GM08714 (cell line): ENCODE data around the gene WNT5B.

Experiments
- H3K4me3 ChIP-seq: fragments of 200-500 bp; sonication (Bioruptor generic); 2 replicates; pipeline ENCODE4 v1.5.1; 2014; ENCODE audit warnings: mild to moderate bottlenecking, low read length, inconsistent platforms
- ZNF274 ChIP-seq: IDR thresholded peaks from 2 replicates; pipeline ENCODE4 v1.6.1; 2012; ENCODE audit warnings: mild to moderate bottlenecking, low read depth, low read length

The WNT5B gene

GRCh38 chr12:1628666-1629337, at the start of gene WNT5B:
Gene WNT5B (plus strand): TSS chr12:1629231. CDS start chr12:1631355, 2,124 bp downstream.
- no peak for TF ChIP-seq ZNF274
- H3K4me3 ChIP-seq, result peak within 1 kb of the TSS; percentile 23; the same call in 1 of the 2 replicates

DNA sequence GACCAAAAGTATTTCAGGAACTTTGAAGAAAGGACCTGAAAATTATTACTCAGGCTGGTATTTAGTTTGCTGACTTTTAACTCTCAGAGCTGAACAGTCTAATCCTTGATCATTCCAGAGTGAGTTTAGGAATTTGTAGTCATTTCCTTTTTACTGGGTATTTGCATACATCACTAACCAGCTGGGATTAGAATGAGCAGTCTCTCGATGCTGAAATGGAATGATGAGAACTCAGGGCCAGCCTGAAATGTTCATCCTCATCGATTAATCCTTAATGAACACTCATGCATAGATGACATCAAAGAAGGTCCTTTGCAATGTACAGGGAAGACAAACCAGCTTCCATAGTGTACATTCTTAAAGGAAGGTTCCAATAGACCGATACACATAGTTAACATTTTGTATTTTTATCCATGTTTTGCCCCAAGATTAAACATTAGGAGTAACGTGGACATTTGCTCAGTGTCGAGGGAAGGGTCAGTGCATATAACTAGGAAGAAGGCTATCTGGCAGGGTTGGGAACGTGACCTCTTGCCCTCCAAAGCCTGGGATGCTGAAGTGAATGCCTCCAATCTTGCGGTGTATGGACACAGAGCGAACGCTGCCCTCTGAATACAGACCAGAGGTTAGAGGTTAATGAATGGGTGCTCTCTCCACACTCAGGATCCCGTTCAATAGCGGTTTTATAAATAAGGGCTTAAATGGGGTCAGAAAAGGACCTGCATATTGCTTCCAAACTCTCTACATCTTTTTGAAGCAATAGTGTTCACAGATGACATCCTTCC, 49.2 kb upstream of the WNT5B start:
- no peak overlapping the region for H3K4me3 ChIP-seq
- no peak for TF ChIP-seq ZNF274

- no peak for TF ChIP-seq ZNF274
- no peak overlapping the region for H3K4me3 ChIP-seq
Measured at GRCh38 chr12:1580526-1580925, 48.5 kb upstream of the WNT5B start.

DNA sequence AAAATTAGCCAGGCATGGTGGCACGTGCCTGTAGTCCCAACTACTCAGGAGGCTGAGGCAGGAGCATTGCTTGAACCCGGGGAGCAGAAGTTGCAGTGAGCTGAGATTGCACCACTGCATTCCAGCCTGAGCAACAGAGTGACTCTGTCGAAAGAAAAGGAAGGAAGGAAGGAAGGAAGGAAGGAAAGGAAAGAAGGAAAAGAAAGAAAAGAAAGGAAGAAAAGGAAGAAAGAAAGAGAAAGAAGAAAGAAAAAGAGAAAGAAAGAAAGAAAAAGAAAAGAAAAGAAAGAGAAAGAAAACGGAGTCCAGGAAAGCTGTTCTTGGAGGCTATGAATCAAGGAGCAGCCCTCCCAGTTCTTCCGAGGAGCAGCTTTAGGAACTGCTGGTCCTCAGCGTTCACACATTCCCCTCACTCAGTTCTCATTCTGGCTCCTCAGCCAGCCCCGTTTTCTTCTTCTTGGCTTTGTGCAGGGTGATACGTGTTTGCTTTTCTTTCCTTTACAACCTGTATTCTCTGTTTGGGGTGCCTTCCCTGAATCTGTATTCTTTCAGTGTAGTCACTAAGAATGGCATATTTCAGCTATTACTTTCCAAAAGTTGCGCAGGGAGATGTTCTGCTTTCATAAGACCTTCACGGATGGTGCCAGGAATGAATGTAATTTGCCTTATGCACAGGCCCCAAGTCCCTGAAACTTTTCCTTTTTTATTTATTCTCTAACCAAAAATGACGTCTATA, 46.9 kb upstream of the WNT5B start:
- no peak for TF ChIP-seq ZNF274
- H3K4me3 ChIP-seq, result no peak overlapping the region

DNA sequence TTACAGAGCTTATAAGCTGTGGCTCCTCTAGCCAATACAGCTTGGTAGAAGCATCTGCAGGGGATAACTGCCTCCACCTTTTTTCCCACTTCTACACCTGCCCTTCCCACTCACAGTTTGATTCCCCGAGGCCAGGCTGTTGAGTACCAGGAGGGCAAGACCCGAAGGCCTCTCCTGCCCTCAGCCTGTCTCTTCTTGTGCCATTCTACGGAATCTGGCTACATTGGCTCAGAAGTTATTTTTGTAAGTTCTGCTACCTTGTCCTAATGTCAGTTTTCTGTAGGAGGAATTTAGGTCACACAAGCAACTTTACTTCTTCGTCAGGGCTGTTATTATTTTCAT, 46.4 kb upstream of the WNT5B start:
- H3K4me3 ChIP-seq, result no peak overlapping the region
- TF ChIP-seq ZNF274, result no peak

GRCh38 chr12:1583421-1584078, 45.5 kb upstream of the WNT5B start:
- TF ChIP-seq ZNF274, result no peak
- H3K4me3 ChIP-seq, result peak overlapping the region; percentile 6; the same call in 1 of the 2 replicates

DNA sequence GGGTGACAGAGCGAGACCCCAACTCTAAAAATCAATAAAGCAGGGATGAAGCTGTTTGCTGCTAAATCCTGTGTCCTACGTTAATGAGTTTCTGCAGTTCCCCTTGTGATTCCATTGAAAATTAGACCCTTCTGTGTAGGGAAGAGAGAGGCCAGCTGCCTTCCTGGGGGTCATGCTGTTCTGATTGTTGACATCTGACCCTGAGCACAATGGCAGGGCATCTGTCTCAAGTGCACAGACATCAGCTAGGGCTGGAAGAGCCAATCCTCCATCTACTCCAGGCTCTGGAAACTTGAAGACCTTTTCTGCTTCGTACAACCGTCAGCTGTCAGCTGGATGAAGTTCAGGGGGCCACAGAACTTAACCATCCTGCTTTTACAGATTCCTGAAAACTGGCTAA, 44.7 kb upstream of the WNT5B start:
- H3K4me3 ChIP-seq, result no peak overlapping the region
- TF ChIP-seq ZNF274, result no peak

DNA sequence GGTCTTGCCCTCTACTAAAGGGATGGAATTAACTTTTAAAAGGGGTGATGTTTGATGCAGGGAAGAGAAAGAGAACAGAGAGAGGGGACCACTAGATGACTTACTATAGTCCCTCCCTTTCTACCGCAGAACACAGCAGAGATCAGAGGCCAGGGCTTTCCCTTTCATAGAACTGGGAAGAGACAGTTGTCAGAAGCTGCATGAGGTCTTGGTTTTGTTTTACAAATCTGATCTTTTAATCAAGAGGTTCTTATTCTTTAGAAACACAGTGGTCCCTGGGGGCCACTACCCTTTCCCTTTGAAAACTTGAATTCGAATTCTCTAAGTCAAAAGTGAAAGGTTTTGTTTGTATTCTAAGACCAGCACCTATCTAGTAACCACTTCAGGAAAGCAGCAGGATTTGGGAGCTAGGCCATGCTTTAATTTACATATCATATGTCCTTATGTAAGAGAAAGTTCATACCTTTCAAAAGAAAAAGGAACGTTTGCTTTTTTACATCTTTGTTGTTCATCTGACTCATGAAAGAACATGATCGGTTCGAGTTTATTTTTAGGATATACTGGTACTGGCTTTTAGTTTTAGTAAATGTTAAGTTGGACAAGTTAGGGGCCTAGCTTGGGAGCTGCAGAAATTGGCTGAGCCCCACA, 41.0 kb upstream of the WNT5B start:
- H3K4me3 ChIP-seq, result no peak overlapping the region
- TF ChIP-seq ZNF274, result no peak

DNA sequence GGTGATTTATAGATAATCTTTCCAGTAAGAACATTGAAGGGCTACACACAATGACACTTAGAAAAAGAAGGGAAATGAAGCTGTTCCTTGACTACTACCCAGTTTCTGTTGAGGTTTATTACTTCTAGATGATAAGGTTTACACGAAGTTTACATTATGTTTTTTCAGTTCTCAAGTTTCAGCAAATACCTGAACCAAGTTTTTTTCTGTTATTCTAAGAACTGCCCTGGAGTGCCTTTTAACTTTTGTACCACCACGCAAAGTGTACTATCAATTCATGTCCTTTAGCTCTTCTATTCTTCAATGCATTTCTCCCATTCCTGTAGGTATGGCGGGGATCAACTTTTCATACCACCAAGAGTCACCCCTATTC, 40.5 kb upstream of the WNT5B start:
- TF ChIP-seq ZNF274, result no peak
- H3K4me3 ChIP-seq, result no peak overlapping the region

DNA sequence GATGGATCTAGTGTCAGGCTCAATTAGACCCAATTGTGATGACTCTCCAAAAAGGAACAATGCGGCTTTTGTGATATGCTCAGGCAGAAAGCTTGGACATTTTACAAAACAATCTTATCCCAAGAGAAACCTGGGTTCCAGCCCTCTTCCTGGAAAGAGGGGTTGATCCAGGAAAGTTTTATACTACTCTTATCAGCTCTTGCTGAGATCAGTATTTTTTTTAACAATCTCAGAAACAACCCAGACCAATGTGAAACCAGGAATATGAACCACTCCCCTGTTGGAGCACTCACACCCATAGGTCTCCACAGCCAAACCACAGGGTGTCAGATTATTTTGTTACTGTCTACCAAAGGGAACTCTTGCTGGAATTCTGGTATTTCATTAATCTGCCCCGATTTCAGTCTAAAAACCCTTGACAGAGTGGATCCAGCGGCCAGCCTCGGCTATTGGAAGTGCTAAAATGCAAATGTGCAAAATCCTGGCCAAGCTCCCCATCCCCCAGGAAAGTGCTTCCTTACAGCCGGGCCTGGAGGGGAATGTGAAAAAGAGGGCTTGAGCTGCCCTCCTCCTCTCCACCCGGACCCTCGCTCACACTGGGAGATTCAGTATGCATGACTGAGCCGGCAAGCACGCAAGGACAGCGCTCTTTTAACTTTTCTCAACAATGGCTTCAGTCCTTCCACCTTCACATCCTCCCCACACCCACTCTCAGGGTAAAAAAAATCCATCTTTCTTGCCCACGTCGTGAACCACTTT, 38.6 kb upstream of the WNT5B start:
- no peak for TF ChIP-seq ZNF274
- no peak overlapping the region for H3K4me3 ChIP-seq

GRCh38 chr12:1591034-1591433, 38.0 kb upstream of the WNT5B start:
- no peak overlapping the region; the same call in 1 of the 2 replicates for H3K4me3 ChIP-seq
- TF ChIP-seq ZNF274, result no peak

DNA sequence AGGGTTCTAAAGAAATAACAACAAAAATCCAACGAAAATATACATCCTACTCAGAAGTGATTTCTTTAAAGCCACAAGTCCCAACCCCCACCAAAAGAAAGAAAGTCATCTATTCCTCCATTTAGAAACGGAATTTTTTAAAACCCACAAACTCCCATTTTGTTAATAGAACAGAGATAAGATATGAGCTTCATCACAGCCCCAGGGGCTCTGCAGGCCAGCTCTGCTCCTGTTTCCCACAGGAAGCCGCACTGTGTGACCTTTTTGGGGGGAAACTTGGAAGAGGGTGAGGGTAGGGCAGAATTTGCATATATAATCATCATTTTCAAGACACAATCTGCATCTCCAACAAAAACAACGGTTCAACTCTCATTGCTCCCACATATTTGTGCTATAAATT, 37.5 kb upstream of the WNT5B start:
- H3K4me3 ChIP-seq, result peak overlapping the region; percentile 68
- no peak for TF ChIP-seq ZNF274
